Kidney (tissue), 14 donors: ENCODE results near the gene DAPK3. TPM values are rescaled to one million over a fixed set of nuclear protein-coding genes. Genes with fewer than 3 reads are reported as not detected.

Source experiments
- DNase-seq, 5 donors: peaks; one replicate each; pipeline ENCODE4 v3.0.0-alpha.2; 2013 to 2020
- FAIRE-seq: peaks from 2 replicates; lab custom pipeline; 2012; peaks lifted over from hg19 to GRCh38; lab: Jason Lieb, UNC
- H3K27ac ChIP-seq, 2 donors: one replicate each; pipeline ENCODE4 v1.7.0; 2013; ENCODE audit warnings: low read depth in 2 of 2, low read length in 2 of 2, inconsistent platforms in 1 of 2
- H3K27me3 ChIP-seq: one replicate; pipeline ENCODE4 v1.7.1; 2013; ENCODE audit warnings: low read length, inconsistent platforms; ENCODE audit not compliant: control insufficient read depth, insufficient read depth
- H3K36me3 ChIP-seq, 3 donors: one replicate each; pipeline versions ENCODE4 v1.7.0 to v1.7.1; 2013; ENCODE audit warnings: low read length in 3 of 3, control low read depth in 1 of 3, inconsistent platforms in 1 of 3; ENCODE audit not compliant: insufficient read depth in 3 of 3, control insufficient read depth in 2 of 3
- H3K4me1 ChIP-seq, 3 donors: one replicate each; pipeline versions ENCODE4 v1.7.0 to v1.7.1; 2013; ENCODE audit warnings: low read length in 3 of 3, inconsistent platforms in 1 of 3, low read depth in 1 of 3; ENCODE audit not compliant: control insufficient read depth in 2 of 3, insufficient read depth in 2 of 3
- H3K4me3 ChIP-seq, 3 donors: one replicate each; pipeline versions ENCODE4 v1.7.0 to v1.8.1; 2013; ENCODE audit warnings: low read length in 3 of 3, control low read depth in 1 of 3, inconsistent platforms in 1 of 3
- H3K9ac ChIP-seq, 3 donors: one replicate each; pipeline versions ENCODE4 v1.7.0 to v1.7.1; 2013; ENCODE audit warnings: low read length in 3 of 3, control low read depth in 1 of 3, inconsistent platforms in 1 of 3
- H3K9me3 ChIP-seq, 3 donors: one replicate each; pipeline versions ENCODE4 v1.7.0 to v1.7.1; 2013; ENCODE audit warnings: low read length in 3 of 3, control low read depth in 1 of 3, inconsistent platforms in 1 of 3; ENCODE audit not compliant: control insufficient read depth in 2 of 3, insufficient read depth in 1 of 3
- intact Hi-C: fragments of 100-400 bp; cut with DNase I; formaldehyde crosslinking; loops from one replicate; pipeline ENCODE4 v1.11.1; 2022
- polyA plus RNA-seq: library from polyadenylated mRNA; stranded (reverse); fragments of 350-450 nt; fragmentation: Illumina TruSeq; extraction: RNeasy Lipid Tissue Mini Kit (QIAGEN cat#74804); gene quantifications from one replicate; pipeline ENCODE4 v1.2.3, GENCODE V29; 2014; ENCODE audit warnings: low read depth, low replicate concordance; ENCODE audit not compliant: insufficient read depth
- total RNA-seq: library from RNA; stranded (reverse); fragmentation: NEBNext Ultra II Directional; extraction: Animal tissue kit (Norgen Biotek cat#: 25700); gene quantifications from one replicate; pipeline ENCODE4 v1.2.1, GENCODE V29; 2021
- TF ChIP-seq, protein P1 (sequence below): IDR thresholded peaks from 3 replicates; pipeline ENCODE4 v1.5.1; 2012; ENCODE audit warnings: mild to moderate bottlenecking, moderate library complexity, borderline replicate concordance; ENCODE audit not compliant: insufficient read depth; ENCODE audit errors: extremely low read depth
- donor health status: control.
- donor health status: control.
- donor health status: control.
- donor health status: control.
- donor health status: control.
- donor health status: DM: yes; HTN: yes; CAD: no.
- donor health status: Normal renal cell carcinoma (clear cell type).

Gene DAPK3
- total and polyA plus RNA-seq, 2 donors from 2014 or later, result 30.6 to 54.6 TPM

DNA sequence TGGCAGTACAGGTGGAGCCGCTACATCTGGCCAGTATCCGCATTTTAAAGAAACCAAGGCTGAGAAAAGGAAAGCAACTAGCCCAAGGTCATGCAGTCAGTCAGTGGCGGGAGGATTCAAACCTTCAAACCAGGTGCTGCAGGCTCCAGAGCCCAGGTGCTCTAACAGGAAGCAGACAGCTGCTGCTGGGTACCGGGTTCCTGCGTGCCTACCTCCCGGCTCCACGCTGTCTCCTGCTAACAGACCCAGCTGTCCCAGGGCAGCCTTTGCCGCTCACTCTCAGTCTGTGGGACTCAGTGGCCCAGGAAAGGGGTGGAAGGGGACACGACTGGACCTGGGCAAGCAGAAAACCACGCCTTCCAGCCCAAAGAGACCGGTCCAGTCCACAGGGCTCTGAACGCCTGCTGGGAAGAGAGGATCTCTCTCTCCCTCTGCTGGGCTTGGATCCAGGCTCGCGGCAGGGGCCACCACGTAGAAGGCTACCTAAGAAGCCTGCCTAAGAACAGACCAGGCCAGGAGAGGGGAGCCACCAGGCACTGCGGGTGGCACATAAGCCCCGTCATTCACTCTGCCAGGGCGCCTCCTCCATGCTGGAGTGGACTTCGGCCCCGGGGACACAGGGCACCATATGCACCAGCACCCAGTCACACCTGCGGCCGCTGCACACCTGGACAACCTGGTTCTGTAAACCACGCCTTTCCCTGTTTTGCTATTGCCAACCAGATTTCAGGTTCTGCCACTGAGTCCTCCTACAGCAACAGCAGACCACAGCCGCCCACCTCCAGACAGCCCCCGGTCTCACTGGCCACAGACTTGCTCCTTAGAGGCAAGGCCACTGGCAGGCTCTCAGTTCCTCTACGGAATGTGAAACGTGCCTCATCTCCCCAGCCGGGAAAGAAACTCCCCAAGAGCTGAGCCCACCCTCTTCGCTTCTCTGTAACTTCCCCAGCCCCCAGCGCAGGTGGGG lies 4.6 kb downstream of the DAPK3 start:
- Histone ChIP-seq H3K27ac (no peak overlapping the region), H3K27me3 (no peaks in the 10 kb centered on the region), H3K4me1 (peaks cover 0 to 10% (median 5%) of the 10 kb centered on the region in 3 donors), H3K36me3 (peaks cover 0 to 26% (median 5%) of the 10 kb centered on the region in 3 donors), H3K9me3 (no peaks in the 10 kb centered on the region), H3K9ac (no peak overlapping the region), H3K4me3 (no peak overlapping the region)
- intact Hi-C loops, result no loop called here
- no peak for DNase-seq
- TF ChIP-seq, protein P1, sequence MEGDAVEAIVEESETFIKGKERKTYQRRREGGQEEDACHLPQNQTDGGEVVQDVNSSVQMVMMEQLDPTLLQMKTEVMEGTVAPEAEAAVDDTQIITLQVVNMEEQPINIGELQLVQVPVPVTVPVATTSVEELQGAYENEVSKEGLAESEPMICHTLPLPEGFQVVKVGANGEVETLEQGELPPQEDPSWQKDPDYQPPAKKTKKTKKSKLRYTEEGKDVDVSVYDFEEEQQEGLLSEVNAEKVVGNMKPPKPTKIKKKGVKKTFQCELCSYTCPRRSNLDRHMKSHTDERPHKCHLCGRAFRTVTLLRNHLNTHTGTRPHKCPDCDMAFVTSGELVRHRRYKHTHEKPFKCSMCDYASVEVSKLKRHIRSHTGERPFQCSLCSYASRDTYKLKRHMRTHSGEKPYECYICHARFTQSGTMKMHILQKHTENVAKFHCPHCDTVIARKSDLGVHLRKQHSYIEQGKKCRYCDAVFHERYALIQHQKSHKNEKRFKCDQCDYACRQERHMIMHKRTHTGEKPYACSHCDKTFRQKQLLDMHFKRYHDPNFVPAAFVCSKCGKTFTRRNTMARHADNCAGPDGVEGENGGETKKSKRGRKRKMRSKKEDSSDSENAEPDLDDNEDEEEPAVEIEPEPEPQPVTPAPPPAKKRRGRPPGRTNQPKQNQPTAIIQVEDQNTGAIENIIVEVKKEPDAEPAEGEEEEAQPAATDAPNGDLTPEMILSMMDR, result no peak
- FAIRE-seq, result no peak

DNA sequence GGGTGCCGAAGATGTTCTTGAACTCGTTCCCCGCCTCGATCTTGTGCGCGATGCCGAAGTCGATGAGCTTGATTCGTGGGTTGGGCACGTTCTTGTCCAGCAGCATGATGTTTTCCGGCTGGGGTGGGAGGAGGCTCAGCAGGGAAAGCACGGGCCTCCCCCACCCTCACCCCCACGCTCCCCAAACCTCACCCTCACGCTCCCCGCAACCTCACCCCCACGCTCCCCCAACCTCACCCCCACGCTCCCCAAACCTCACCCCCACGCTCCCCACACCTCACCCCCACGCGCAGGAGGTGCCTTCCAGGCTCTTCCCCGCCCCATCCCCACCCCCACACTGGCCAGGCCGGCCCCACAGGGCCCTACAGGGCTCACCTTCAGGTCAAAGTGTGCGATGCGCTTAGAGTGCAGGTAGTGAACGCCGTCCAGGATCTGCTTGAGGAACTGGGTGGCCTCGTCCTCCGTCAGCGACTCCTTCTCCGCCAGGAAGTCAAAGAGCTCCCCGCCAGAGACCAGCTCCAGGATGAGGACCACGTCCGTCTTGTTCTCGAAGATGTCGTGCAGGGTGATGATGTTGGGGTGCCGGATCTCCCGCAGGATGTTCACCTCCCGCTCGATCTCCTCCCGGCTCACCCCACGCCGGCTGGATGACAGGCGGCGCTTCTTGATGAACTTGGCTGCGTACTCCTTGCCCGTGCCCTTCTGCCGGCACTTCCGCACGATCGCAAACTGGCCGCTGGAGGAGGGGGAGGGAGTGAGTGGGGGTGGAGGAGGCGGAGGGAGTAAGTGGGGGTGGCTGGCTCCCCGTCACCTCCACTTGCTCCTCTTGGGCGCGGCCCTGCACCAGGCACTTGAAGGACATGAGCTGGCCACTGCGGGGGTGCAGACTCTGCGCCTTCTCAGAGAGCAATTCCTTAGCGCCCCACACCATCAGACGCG lies 6.4 kb downstream of the DAPK3 start:
- Histone ChIP-seq H3K4me3 (no peak overlapping the region), H3K9ac (no peak overlapping the region), H3K27me3 (no peaks in the 10 kb centered on the region), H3K9me3 (no peaks in the 10 kb centered on the region), H3K4me1 (peaks cover 0 to 3% (median 3%) of the 10 kb centered on the region in 3 donors), H3K36me3 (peaks cover 0 to 32% (median 6%) of the 10 kb centered on the region in 3 donors), H3K27ac (no peak overlapping the region)
- TF ChIP-seq, protein P1, result no peak
- FAIRE-seq, result no peak
- intact Hi-C loops, result no loop called here
- peak in 1 of 5 donors; percentile 66 for DNase-seq

DNA sequence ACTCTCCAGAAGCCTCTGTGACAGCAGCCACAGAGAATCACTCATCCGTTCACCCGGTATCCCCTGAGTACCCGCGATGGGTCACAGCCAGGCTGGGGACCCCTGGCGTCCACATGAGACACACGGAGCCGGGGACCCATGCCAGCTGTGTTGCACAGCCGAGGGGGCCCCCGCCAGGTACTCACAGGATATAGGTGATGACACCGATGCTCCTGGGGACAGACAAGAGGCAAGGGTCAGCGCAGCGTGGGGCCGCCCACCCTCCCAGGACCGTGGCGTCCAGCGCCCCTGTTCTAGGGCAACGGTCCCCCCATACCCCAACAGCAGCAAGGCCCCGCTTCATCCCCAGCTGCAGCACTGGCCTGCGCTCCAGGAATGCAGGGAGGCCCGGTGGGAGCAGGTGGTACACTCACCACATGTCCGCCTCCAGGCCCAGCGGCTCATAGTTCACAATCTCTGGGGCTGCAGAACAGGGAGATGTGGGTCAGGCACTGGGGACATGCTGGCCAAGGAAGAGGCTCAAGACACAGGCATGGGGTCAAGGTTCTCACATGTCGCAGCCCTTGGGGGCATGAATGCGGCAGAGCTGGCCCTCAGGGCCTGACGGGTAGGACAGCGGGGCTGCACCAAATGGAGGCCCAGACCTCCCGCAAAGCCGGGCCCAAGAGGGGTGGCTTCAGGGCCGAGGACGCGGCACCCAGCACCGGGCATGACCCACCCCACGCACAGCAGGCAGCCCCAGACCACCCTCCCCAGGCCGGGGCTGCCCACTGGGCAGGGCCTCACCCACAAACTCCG lies 7.2 kb downstream of the DAPK3 start:
- H3K4me1 ChIP-seq, result no peaks in the 10 kb centered on the region
- no peaks in the 10 kb centered on the region for H3K27me3 ChIP-seq
- no peak overlapping the region for H3K4me3 ChIP-seq
- intact Hi-C loops, result no loop called here
- H3K9me3 ChIP-seq, result no peaks in the 10 kb centered on the region
- no peak overlapping the region for H3K27ac ChIP-seq
- TF ChIP-seq, protein P1, result no peak
- H3K9ac ChIP-seq, result no peak overlapping the region
- FAIRE-seq, result no peak
- DNase-seq, result no peak
- H3K36me3 ChIP-seq, result peaks cover 0 to 32% (median 6%) of the 10 kb centered on the region in 3 donors
